Measurements from ENCODE around the gene NACA2.

NACA2 gene

DNA sequence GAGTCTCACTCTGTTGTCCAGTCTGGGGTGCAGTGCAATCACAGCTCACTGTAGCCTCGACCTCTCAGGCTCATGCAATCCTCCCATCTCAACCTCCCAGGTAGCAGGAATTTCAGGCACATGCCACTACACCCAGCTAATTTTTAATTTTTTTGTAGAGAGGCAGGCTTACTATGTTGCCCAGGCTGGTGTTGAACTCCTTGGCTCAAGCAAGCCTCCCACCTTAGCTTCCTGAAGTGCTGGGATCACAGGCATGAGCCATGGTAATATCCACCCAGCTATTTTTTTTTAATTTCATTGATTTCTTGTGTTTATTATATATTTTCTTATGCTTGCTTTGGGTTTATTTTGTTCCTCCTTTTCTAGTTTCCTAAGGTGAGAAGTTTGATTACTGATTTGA is 33.9 kb upstream of the NACA2 start:
- Histone ChIP-seq H3K4me2 (ENCODE audit: low read length, poor library complexity, severe bottlenecking) (no peak overlapping the region), H3K27me3 (ENCODE audit: control insufficient read depth in 1 of 2, insufficient read depth in 1 of 2, low read length in 2 of 2) (peaks cover 0 to 25% of the 10 kb centered on the region in 2 experiments), H3K36me3 (ENCODE audit: control insufficient read depth in 1 of 2, insufficient read depth in 2 of 2, low read depth in 1 of 2, low read length in 2 of 2) (no peaks in the 10 kb centered on the region), H3K9me3 (ENCODE audit: control insufficient read depth, low read length) (peaks cover 27% of the 10 kb centered on the region), H3K18ac (ENCODE audit: low read depth in 1 of 2, low read length in 2 of 2) (no peak overlapping the region), H3K23ac (ENCODE audit: low read length in 2 of 2) (no peak overlapping the region), H2AFZ (ENCODE audit: low read depth, low read length) (no peak overlapping the region), H2BK120ac (ENCODE audit: low read depth, low read length) (no peak overlapping the region), H3K4me1 (ENCODE audit: control insufficient read depth, insufficient read depth, low read depth, low read length) (no peaks in the 10 kb centered on the region), H3K4ac (ENCODE audit: low read depth in 1 of 2, low read length in 2 of 2) (no peak overlapping the region), H2BK12ac (ENCODE audit: low read length in 2 of 2) (no peak overlapping the region), H3K27ac (ENCODE audit: low read length, poor library complexity, severe bottlenecking) (no peak overlapping the region), H3K9ac (ENCODE audit: low read length) (no peak overlapping the region), H3K14ac (ENCODE audit: low read length in 2 of 2) (no peak overlapping the region), H3K79me1 (replicated peaks; ENCODE audit: low read length, poor library complexity, severe bottlenecking) (no peaks in the 10 kb centered on the region), H2BK15ac (ENCODE audit: low read depth, poor library complexity, severe bottlenecking) (no peak overlapping the region), H3K4me3 (ENCODE audit: insufficient read depth in 1 of 2, low read depth in 1 of 2, low read length in 2 of 2) (no peak overlapping the region), H2BK5ac (ENCODE audit: low read depth, low read length, poor library complexity, severe bottlenecking) (no peak overlapping the region), H4K91ac (ENCODE audit: low read length) (no peak overlapping the region), H4K8ac (ENCODE audit: low read length) (no peak overlapping the region), H2AK5ac (ENCODE audit: low read length, severe bottlenecking) (no peak overlapping the region)
- WGBS: 57% methylated on average over 1 of the region's 1 CpG
- no peak for DNase-seq

DNA sequence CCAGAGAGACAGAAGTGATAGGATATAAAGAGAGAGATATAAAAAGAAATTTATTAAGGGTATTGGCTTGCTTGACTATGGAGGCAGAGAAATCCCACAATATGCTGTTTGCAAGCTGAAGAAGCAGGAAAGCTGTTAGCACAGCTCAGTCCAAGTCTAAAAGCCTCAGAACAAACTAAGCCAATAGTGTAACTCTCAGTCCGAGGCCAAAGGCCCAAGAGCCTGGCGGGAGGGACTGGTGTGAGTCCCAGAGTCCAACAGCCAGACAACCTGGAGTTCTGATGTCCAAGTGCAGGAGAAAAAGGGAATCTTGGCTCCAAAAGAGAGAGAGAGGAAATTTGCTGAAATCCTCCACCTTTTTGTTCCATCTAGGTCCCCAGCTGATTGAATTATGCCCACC is 30.3 kb upstream of the NACA2 start:
- H4K8ac ChIP-seq (ENCODE audit: low read length): no peak overlapping the region
- H3K23ac ChIP-seq (ENCODE audit: low read length in 2 of 2): no peak overlapping the region
- no peak overlapping the region for H3K9ac ChIP-seq (ENCODE audit: low read length)
- H2AFZ ChIP-seq (ENCODE audit: low read depth, low read length): no peak overlapping the region
- H2BK15ac ChIP-seq (ENCODE audit: low read depth, poor library complexity, severe bottlenecking): no peak overlapping the region
- H2BK5ac ChIP-seq (ENCODE audit: low read depth, low read length, poor library complexity, severe bottlenecking): no peak overlapping the region
- no peak overlapping the region for H3K4me2 ChIP-seq (ENCODE audit: low read length, poor library complexity, severe bottlenecking)
- no peak overlapping the region for H2BK12ac ChIP-seq (ENCODE audit: low read length in 2 of 2)
- no peak overlapping the region for H3K4ac ChIP-seq (ENCODE audit: low read depth in 1 of 2, low read length in 2 of 2)
- no peak overlapping the region for H3K14ac ChIP-seq (ENCODE audit: low read length in 2 of 2)
- H4K91ac ChIP-seq (ENCODE audit: low read length): no peak overlapping the region
- no peak overlapping the region for H3K4me3 ChIP-seq (ENCODE audit: insufficient read depth in 1 of 2, low read depth in 1 of 2, low read length in 2 of 2)
- H2BK120ac ChIP-seq (ENCODE audit: low read depth, low read length): no peak overlapping the region
- no peaks in the 10 kb centered on the region for H3K79me1 ChIP-seq (replicated peaks; ENCODE audit: low read length, poor library complexity, severe bottlenecking)
- H3K18ac ChIP-seq (ENCODE audit: low read depth in 1 of 2, low read length in 2 of 2): no peak overlapping the region
- H3K4me1 ChIP-seq (ENCODE audit: control insufficient read depth, insufficient read depth, low read depth, low read length): no peaks in the 10 kb centered on the region
- H3K9me3 ChIP-seq (ENCODE audit: control insufficient read depth, low read length): peaks cover 57% of the 10 kb centered on the region
- no peak for DNase-seq
- WGBS: 85% methylated on average over 2 of the region's 2 CpGs
- no peaks in the 10 kb centered on the region for H3K36me3 ChIP-seq (ENCODE audit: control insufficient read depth in 1 of 2, insufficient read depth in 2 of 2, low read depth in 1 of 2, low read length in 2 of 2)
- no peak overlapping the region for H2AK5ac ChIP-seq (ENCODE audit: low read length, severe bottlenecking)
- H3K27ac ChIP-seq (ENCODE audit: low read length, poor library complexity, severe bottlenecking): no peak overlapping the region
- H3K27me3 ChIP-seq (ENCODE audit: control insufficient read depth in 1 of 2, insufficient read depth in 1 of 2, low read length in 2 of 2): peaks cover 0 to 27% of the 10 kb centered on the region in 2 experiments

DNA sequence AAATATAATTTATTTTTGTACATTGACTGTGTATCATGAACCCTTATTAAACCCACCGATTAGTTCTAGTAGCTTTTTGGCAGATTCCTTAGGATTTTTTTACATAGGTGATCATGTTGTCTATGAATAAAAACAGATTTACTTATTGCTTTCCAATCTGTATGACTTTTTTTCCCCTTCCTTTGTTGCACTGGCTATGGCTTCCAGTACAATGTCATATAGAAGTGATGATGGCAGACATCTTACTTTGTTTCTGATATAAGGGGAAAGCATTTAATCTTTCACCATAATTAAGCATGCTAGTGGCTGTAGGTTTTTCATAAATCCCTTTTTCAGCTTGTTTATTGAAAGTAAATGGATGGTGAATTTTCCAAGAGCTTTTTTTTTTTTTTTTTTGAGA is 28.9 kb upstream of the NACA2 start:
- Histone ChIP-seq H3K9ac (ENCODE audit: low read length) (no peak overlapping the region), H3K4ac (ENCODE audit: low read depth in 1 of 2, low read length in 2 of 2) (no peak overlapping the region), H2BK120ac (ENCODE audit: low read depth, low read length) (no peak overlapping the region), H3K18ac (ENCODE audit: low read depth in 1 of 2, low read length in 2 of 2) (no peak overlapping the region), H2BK5ac (ENCODE audit: low read depth, low read length, poor library complexity, severe bottlenecking) (no peak overlapping the region), H4K91ac (ENCODE audit: low read length) (no peak overlapping the region), H3K4me3 (ENCODE audit: insufficient read depth in 1 of 2, low read depth in 1 of 2, low read length in 2 of 2) (no peak overlapping the region), H3K27me3 (ENCODE audit: control insufficient read depth in 1 of 2, insufficient read depth in 1 of 2, low read length in 2 of 2) (peaks cover 0 to 27% of the 10 kb centered on the region in 2 experiments), H2BK12ac (ENCODE audit: low read length in 2 of 2) (no peak overlapping the region), H4K8ac (ENCODE audit: low read length) (no peak overlapping the region), H3K23ac (ENCODE audit: low read length in 2 of 2) (no peak overlapping the region), H3K79me1 (replicated peaks; ENCODE audit: low read length, poor library complexity, severe bottlenecking) (no peaks in the 10 kb centered on the region), H2AK5ac (ENCODE audit: low read length, severe bottlenecking) (no peak overlapping the region), H3K4me2 (ENCODE audit: low read length, poor library complexity, severe bottlenecking) (no peak overlapping the region), H2BK15ac (ENCODE audit: low read depth, poor library complexity, severe bottlenecking) (no peak overlapping the region), H3K14ac (ENCODE audit: low read length in 2 of 2) (no peak overlapping the region), H3K36me3 (ENCODE audit: control insufficient read depth in 1 of 2, insufficient read depth in 2 of 2, low read depth in 1 of 2, low read length in 2 of 2) (no peaks in the 10 kb centered on the region), H3K4me1 (ENCODE audit: control insufficient read depth, insufficient read depth, low read depth, low read length) (no peaks in the 10 kb centered on the region), H3K27ac (ENCODE audit: low read length, poor library complexity, severe bottlenecking) (no peak overlapping the region), H3K9me3 (ENCODE audit: control insufficient read depth, low read length) (peaks cover 57% of the 10 kb centered on the region), H2AFZ (ENCODE audit: low read depth, low read length) (no peak overlapping the region)
- no peak for DNase-seq
- no CpG with 5 or more reads among the region's 1 CpG for WGBS

DNA sequence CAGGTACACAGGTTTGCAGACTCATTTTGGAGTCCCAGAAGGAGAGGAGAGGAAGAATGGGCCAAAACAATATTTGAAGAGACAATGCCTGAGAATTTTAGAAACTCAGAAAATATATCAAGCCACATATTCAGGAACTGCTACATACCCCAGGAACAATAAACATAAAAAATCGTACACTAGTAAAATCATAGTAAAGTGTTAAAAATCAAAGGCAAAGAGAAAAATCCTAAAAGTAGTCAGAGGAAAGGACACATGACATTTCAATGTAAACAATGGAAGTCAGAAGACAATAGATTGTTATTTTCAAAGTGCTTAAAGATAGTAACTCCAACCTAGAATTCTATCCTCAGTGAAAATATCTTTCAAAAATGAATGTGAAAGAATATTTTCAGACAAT is 28.5 kb upstream of the NACA2 start:
- Histone ChIP-seq H3K4me2 (ENCODE audit: low read length, poor library complexity, severe bottlenecking) (no peak overlapping the region), H3K4me1 (ENCODE audit: control insufficient read depth, insufficient read depth, low read depth, low read length) (no peaks in the 10 kb centered on the region), H3K27ac (ENCODE audit: low read length, poor library complexity, severe bottlenecking) (no peak overlapping the region), H2BK120ac (ENCODE audit: low read depth, low read length) (no peak overlapping the region), H3K9me3 (ENCODE audit: control insufficient read depth, low read length) (peaks cover 57% of the 10 kb centered on the region), H3K14ac (ENCODE audit: low read length in 2 of 2) (no peak overlapping the region), H2BK5ac (ENCODE audit: low read depth, low read length, poor library complexity, severe bottlenecking) (no peak overlapping the region), H3K27me3 (ENCODE audit: control insufficient read depth in 1 of 2, insufficient read depth in 1 of 2, low read length in 2 of 2) (peaks cover 0 to 27% of the 10 kb centered on the region in 2 experiments), H3K9ac (ENCODE audit: low read length) (no peak overlapping the region), H3K4ac (ENCODE audit: low read depth in 1 of 2, low read length in 2 of 2) (no peak overlapping the region), H4K91ac (ENCODE audit: low read length) (no peak overlapping the region), H2AK5ac (ENCODE audit: low read length, severe bottlenecking) (no peak overlapping the region), H3K23ac (ENCODE audit: low read length in 2 of 2) (no peak overlapping the region), H3K36me3 (ENCODE audit: control insufficient read depth in 1 of 2, insufficient read depth in 2 of 2, low read depth in 1 of 2, low read length in 2 of 2) (no peaks in the 10 kb centered on the region), H3K4me3 (ENCODE audit: insufficient read depth in 1 of 2, low read depth in 1 of 2, low read length in 2 of 2) (no peak overlapping the region), H3K18ac (ENCODE audit: low read depth in 1 of 2, low read length in 2 of 2) (no peak overlapping the region), H2AFZ (ENCODE audit: low read depth, low read length) (no peak overlapping the region), H2BK15ac (ENCODE audit: low read depth, poor library complexity, severe bottlenecking) (no peak overlapping the region), H3K79me1 (replicated peaks; ENCODE audit: low read length, poor library complexity, severe bottlenecking) (no peaks in the 10 kb centered on the region), H2BK12ac (ENCODE audit: low read length in 2 of 2) (no peak overlapping the region), H4K8ac (ENCODE audit: low read length) (no peak overlapping the region)
- WGBS: no CpG with 5 or more reads among the region's 1 CpG
- no peak for DNase-seq

Data from mesenchymal stem cell (in vitro differentiated cells and primary cell).